ENCODE results near the gene YAF2. TPM values are rescaled to one million over a fixed set of nuclear protein-coding genes. Genes with fewer than 3 reads are reported as not detected.

The YAF2 gene
- total RNA-seq, 1 donor from 2014 or later: 30.5 TPM

DNA sequence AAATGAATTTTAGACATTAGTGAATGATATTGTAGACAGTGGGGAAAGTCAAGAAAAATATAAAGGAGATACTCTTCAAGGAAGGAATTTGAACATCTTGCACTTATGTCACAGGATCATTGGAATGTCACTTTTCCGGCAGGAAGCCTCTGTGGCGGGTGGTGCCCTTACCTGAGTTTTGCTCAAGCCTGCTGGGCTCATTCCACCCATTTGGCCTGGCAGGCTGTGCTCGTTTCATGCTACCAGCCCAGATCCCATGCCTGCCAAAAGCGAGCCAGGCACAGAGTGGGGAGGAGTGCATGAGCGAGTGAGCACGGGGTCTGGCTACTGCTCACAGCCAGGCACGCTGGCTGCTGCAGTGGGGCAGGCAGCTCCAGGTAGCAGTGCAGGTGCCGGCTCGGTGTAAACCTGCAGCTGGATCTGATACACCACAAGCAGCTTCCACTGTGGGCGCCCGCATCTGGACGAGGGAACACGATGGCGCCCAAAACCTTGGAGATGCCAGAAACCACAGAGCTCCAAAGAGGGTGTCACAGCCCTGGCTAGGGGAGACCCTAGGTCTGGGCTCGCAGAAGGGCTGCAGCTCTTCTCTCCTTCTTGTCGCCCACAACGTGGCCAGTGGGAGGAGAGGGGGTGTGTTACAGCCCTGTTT, 28.7 kb upstream of the YAF2 start:
- Mint-ChIP-seq H3K9me3 (ENCODE audit: low read depth) (no peaks in the 10 kb centered on the region), H3K36me3 (ENCODE audit: insufficient read depth) (no peaks in the 10 kb centered on the region), H3K4me1 (ENCODE audit: low read depth) (no peaks in the 10 kb centered on the region), H3K4me3 (ENCODE audit: low read depth) (no peak overlapping the region), H3K27me3 (peaks cover 5% of the 10 kb centered on the region), H3K27ac (no peak overlapping the region)
- no peak for TF ChIP-seq CTCF (IDR thresholded peaks at IDR 0.05; ENCODE audit: unreplicated experiment)
- DNase-seq (ENCODE audit: low spot score, unreplicated experiment): no peak

DNA sequence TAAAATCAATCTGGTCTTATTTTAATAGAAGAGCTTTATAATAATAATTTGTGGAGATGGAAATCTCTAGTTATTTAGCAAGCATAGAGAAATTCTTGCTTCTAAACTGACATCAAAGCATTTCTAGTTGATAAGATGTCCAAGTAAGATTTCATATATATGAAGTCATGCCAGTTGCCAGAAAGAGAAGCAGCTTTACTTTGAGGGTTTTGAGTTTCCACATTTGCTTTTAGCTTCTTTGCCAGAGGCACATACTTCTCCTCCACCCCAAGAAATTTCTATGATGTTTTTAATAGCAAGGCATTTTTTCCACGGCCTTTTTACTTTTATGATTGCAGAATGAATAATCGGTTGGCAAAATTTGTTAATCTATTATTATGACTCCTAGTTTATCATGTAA, 24.2 kb upstream of the YAF2 start:
- Mint-ChIP-seq H3K27me3 (no peaks in the 10 kb centered on the region), H3K4me3 (ENCODE audit: low read depth) (no peak overlapping the region), H3K36me3 (ENCODE audit: insufficient read depth) (no peaks in the 10 kb centered on the region), H3K4me1 (ENCODE audit: low read depth) (no peaks in the 10 kb centered on the region), H3K27ac (no peak overlapping the region), H3K9me3 (ENCODE audit: low read depth) (peaks cover under 1% of the 10 kb centered on the region)
- no peak for TF ChIP-seq CTCF (IDR thresholded peaks at IDR 0.05; ENCODE audit: unreplicated experiment)
- no peak for DNase-seq (ENCODE audit: low spot score, unreplicated experiment)

GRCh38 chr12:42261708-42262107, 23.7 kb upstream of the YAF2 start:
- H3K27me3 Mint-ChIP-seq: no peaks in the 10 kb centered on the region
- H3K4me1 Mint-ChIP-seq (ENCODE audit: low read depth): no peaks in the 10 kb centered on the region
- no peaks in the 10 kb centered on the region for H3K36me3 Mint-ChIP-seq (ENCODE audit: insufficient read depth)
- H3K4me3 Mint-ChIP-seq (ENCODE audit: low read depth): no peak overlapping the region
- H3K9me3 Mint-ChIP-seq (ENCODE audit: low read depth): peaks cover 3% of the 10 kb centered on the region
- DNase-seq (ENCODE audit: low spot score, unreplicated experiment): no peak
- no peak for TF ChIP-seq CTCF (IDR thresholded peaks at IDR 0.05; ENCODE audit: unreplicated experiment)
- no peak overlapping the region for H3K27ac Mint-ChIP-seq

GRCh38 chr12:42260518-42260917, 22.5 kb upstream of the YAF2 start:
- Mint-ChIP-seq H3K4me3 (ENCODE audit: low read depth) (no peak overlapping the region), H3K4me1 (ENCODE audit: low read depth) (no peaks in the 10 kb centered on the region), H3K36me3 (ENCODE audit: insufficient read depth) (no peaks in the 10 kb centered on the region), H3K9me3 (ENCODE audit: low read depth) (peaks cover 3% of the 10 kb centered on the region), H3K27me3 (no peaks in the 10 kb centered on the region), H3K27ac (no peak overlapping the region)
- DNase-seq (ENCODE audit: low spot score, unreplicated experiment): no peak
- TF ChIP-seq CTCF (IDR thresholded peaks at IDR 0.05; ENCODE audit: unreplicated experiment): no peak

DNA sequence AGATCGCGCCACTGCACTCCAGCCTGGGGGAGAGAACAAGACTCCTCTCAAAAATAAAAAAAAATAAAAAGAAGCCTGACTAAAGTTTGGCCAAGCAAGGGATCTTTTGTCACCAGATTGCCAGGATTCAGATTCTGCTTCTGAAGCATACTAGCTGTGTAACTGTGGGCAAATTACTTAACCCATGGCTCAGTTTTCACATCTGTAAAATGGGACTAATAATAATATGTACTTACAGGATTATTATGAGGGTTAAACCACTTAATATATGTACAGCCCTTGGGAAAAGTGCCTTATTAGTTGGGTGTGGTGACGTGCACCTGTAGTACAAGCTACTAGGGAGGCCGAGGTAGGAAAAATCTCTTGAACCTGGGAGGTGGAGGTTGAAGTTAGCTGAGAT, 21.7 kb upstream of the YAF2 start:
- peaks cover 3% of the 10 kb centered on the region for H3K9me3 Mint-ChIP-seq (ENCODE audit: low read depth)
- H3K4me1 Mint-ChIP-seq (ENCODE audit: low read depth): no peaks in the 10 kb centered on the region
- no peaks in the 10 kb centered on the region for H3K27me3 Mint-ChIP-seq
- H3K4me3 Mint-ChIP-seq (ENCODE audit: low read depth): no peak overlapping the region
- H3K27ac Mint-ChIP-seq: no peak overlapping the region
- no peak for DNase-seq (ENCODE audit: low spot score, unreplicated experiment)
- H3K36me3 Mint-ChIP-seq (ENCODE audit: insufficient read depth): no peaks in the 10 kb centered on the region
- no peak for TF ChIP-seq CTCF (IDR thresholded peaks at IDR 0.05; ENCODE audit: unreplicated experiment)

All from progenitor cell of endocrine pancreas (in vitro differentiated cells).